H1 (cell line): ENCODE results near the gene AREG. TPM values are rescaled to one million over a fixed set of nuclear protein-coding genes. Genes with fewer than 3 reads are reported as not detected.

Experiments
- CTCF ChIA-PET: fragments of 300-600 bp; sonication (Branson Sonifier 250); formaldehyde crosslinking; loops from one replicate; lab custom pipeline; 2021; ENCODE audit not compliant: partially characterized antibody; lab: Charles Lee
- POLR2A ChIA-PET: fragments of 300-600 bp; sonication (Branson Sonifier 250); formaldehyde crosslinking; loops from one replicate; lab custom pipeline; 2021; ENCODE audit warnings: inconsistent platforms; ENCODE audit not compliant: partially characterized antibody; lab: Charles Lee
- DNase-seq, 2 experiments: peaks; one replicate each; pipeline versions ENCODE4 v3.0.0 to v3.0.0-alpha.2; 2010 to 2022; ENCODE audit warnings: low spot score in 2 of 2, low read depth in 1 of 2, mixed read lengths in 1 of 2
- FAIRE-seq: peaks from 2 replicates; lab custom pipeline; 2011; peaks lifted over from hg19 to GRCh38; lab: Jason Lieb, UNC
- H2AFZ ChIP-seq: 2 replicates; pipeline ENCODE4 v1.8.1; 2012; ENCODE audit warnings: low read length, inconsistent platforms
- H2AK5ac ChIP-seq: 2 replicates; pipeline ENCODE4 v1.6.1; 2013; ENCODE audit warnings: low read depth, low read length
- H2BK120ac ChIP-seq: replicated peaks from 2 replicates; pipeline ENCODE3; 2013; ENCODE audit warnings: low read depth, low read length, inconsistent platforms
- H2BK12ac ChIP-seq: 2 replicates; pipeline ENCODE4 v1.6.1; 2013; ENCODE audit warnings: low read depth, low read length
- H2BK15ac ChIP-seq: 2 replicates; pipeline ENCODE4 v1.6.1; 2013; ENCODE audit warnings: low read length
- H2BK20ac ChIP-seq: 2 replicates; pipeline ENCODE4 v1.6.1; 2013; ENCODE audit warnings: low read length
- H2BK5ac ChIP-seq: 2 replicates; pipeline ENCODE4 v1.6.1; 2013; ENCODE audit warnings: low read depth, low read length
- H3K14ac ChIP-seq: 2 replicates; pipeline ENCODE4 v1.6.1; 2013; ENCODE audit warnings: inconsistent platforms; ENCODE audit not compliant: insufficient read length
- H3K18ac ChIP-seq: 2 replicates; pipeline ENCODE4 v1.6.1; 2013; ENCODE audit warnings: low read length; ENCODE audit errors: extremely low read depth
- H3K23ac ChIP-seq: 2 replicates; pipeline ENCODE4 v1.6.1; 2013; ENCODE audit warnings: inconsistent platforms; ENCODE audit not compliant: insufficient read length
- H3K23me2 ChIP-seq: 2 replicates; pipeline ENCODE4 v1.6.1; 2013; ENCODE audit warnings: low read depth, low read length
- H3K27ac ChIP-seq: 2 replicates; pipeline ENCODE4 v1.6.1; 2011; ENCODE audit warnings: low read depth, low read length, inconsistent platforms
- H3K27me3 ChIP-seq, 4 experiments: replicated peaks in 1 of 4; 1 replicate in 1 of 4; 2 replicates in 3 of 4; pipeline versions ENCODE4 v1.6.1 to v1.8.1; 2011 to 2013; ENCODE audit warnings: low read length in 3 of 4, mild to moderate bottlenecking in 3 of 4, inconsistent platforms in 2 of 4, mixed read lengths in 2 of 4, moderate library complexity in 1 of 4; ENCODE audit not compliant: control insufficient read depth in 3 of 4, insufficient read depth in 3 of 4; ENCODE audit errors: extremely low read depth in 1 of 4
- H3K36me3 ChIP-seq, 4 experiments: 2 replicates each; pipeline versions ENCODE4 v1.6.1 to v1.8.1; 2011 to 2013; ENCODE audit warnings: mild to moderate bottlenecking in 4 of 4, low read length in 3 of 4, moderate library complexity in 2 of 4, control low read depth in 1 of 4, inconsistent platforms in 1 of 4; ENCODE audit not compliant: insufficient read depth in 4 of 4, control insufficient read depth in 2 of 4
- H3K4ac ChIP-seq: replicated peaks from 2 replicates; pipeline ENCODE3; 2013; ENCODE audit warnings: low read length, low read depth, mixed read lengths, inconsistent platforms; ENCODE audit not compliant: insufficient read length
- H3K4me1 ChIP-seq, 4 experiments: replicated peaks in 1 of 4; 1 replicate in 1 of 4; 2 replicates in 3 of 4; pipeline versions ENCODE4 v1.6.1 to v1.8.1; 2011 to 2013; ENCODE audit warnings: low read length in 3 of 4, inconsistent platforms in 2 of 4, mixed read lengths in 1 of 4; ENCODE audit not compliant: insufficient read depth in 4 of 4, control insufficient read depth in 3 of 4
- H3K4me2 ChIP-seq, 2 experiments: 2 replicates each; pipeline versions ENCODE4 v1.6.1 to v1.8.1; 2011 to 2013; ENCODE audit warnings: low read depth in 2 of 2, low read length in 2 of 2, control low read depth in 1 of 2, inconsistent platforms in 1 of 2, mild to moderate bottlenecking in 1 of 2; ENCODE audit not compliant: insufficient read depth in 1 of 2
- H3K4me3 ChIP-seq, 4 experiments: fragments of 200-600, 300-600 bp in 1 of 4; sonication (generic), shearing (Covaris generic), sonication (Bioruptor Twin) in 1 of 4; 2 replicates each; pipeline versions ENCODE4 v1.5.1 to v1.8.1; 2011 to 2016; ENCODE audit warnings: low read length in 4 of 4, low read depth in 3 of 4, control low read depth in 2 of 4, inconsistent platforms in 2 of 4, mild to moderate bottlenecking in 2 of 4, mixed read lengths in 1 of 4, moderate library complexity in 1 of 4; ENCODE audit not compliant: insufficient read depth in 2 of 4; ENCODE audit errors: extremely low read depth in 1 of 4
- H3K56ac ChIP-seq: replicated peaks from 2 replicates; pipeline ENCODE3; 2013; ENCODE audit warnings: low read depth, mild to moderate bottlenecking, mixed read lengths, low read length, inconsistent platforms; ENCODE audit not compliant: insufficient read length
- H3K79me1 ChIP-seq: 2 replicates; pipeline ENCODE4 v1.6.1; 2013; ENCODE audit warnings: low read depth, low read length, control low read depth
- H3K79me2 ChIP-seq, 2 experiments: 2 replicates each; pipeline versions ENCODE4 v1.6.1 to v1.8.1; 2012 to 2013; ENCODE audit warnings: low read length in 2 of 2, mild to moderate bottlenecking in 2 of 2, inconsistent platforms in 1 of 2; ENCODE audit not compliant: insufficient read depth in 2 of 2, control insufficient read depth in 1 of 2
- H3K9ac ChIP-seq, 4 experiments: replicated peaks in 1 of 4; 1 replicate in 1 of 4; 2 replicates in 3 of 4; pipeline versions ENCODE4 v1.6.1 to v1.8.1; 2011 to 2013; ENCODE audit warnings: low read depth in 3 of 4, low read length in 3 of 4, control low read depth in 2 of 4, mild to moderate bottlenecking in 2 of 4, moderate library complexity in 2 of 4, inconsistent platforms in 1 of 4; ENCODE audit errors: extremely low read depth in 1 of 4
- H3K9me3 ChIP-seq, 2 experiments: 2 replicates each; pipeline versions ENCODE4 v1.6.1 to v1.8.1; 2012 to 2013; ENCODE audit warnings: mild to moderate bottlenecking in 2 of 2, moderate library complexity in 2 of 2, control low read depth in 1 of 2, inconsistent platforms in 1 of 2, low read depth in 1 of 2, low read length in 1 of 2, mixed read lengths in 1 of 2; ENCODE audit not compliant: insufficient read depth in 2 of 2
- H4K20me1 ChIP-seq, 2 experiments: replicated peaks in 1 of 2; 2 replicates each; pipeline versions ENCODE3 to v1.8.1; 2011 to 2013; ENCODE audit warnings: inconsistent platforms in 2 of 2, low read length in 2 of 2, mild to moderate bottlenecking in 1 of 2; ENCODE audit not compliant: insufficient read depth in 2 of 2, control insufficient read depth in 1 of 2
- H4K5ac ChIP-seq: 2 replicates; pipeline ENCODE4 v1.6.1; 2013; ENCODE audit warnings: low read length, low read depth, mixed read lengths, inconsistent platforms; ENCODE audit not compliant: insufficient read length
- H4K8ac ChIP-seq: 2 replicates; pipeline ENCODE4 v1.8.0; 2013; ENCODE audit warnings: mild to moderate bottlenecking, moderate library complexity, low read length, inconsistent platforms; ENCODE audit not compliant: insufficient read depth; ENCODE audit errors: extremely low read depth
- H4K91ac ChIP-seq: replicated peaks from 2 replicates; pipeline ENCODE3; 2013; ENCODE audit warnings: low read length, mixed read lengths, inconsistent platforms; ENCODE audit not compliant: insufficient read length
- CBX8 ChIP-seq: fragments of 300-800, 300-1000 bp; sonication (generic); IDR thresholded peaks from 2 replicates; pipeline ENCODE4 v1.7.1; 2016; ENCODE audit warnings: low read depth, low read length, borderline replicate concordance
- RFX5 ChIP-seq: IDR thresholded peaks from 2 replicates; pipeline ENCODE4 v1.6.1; 2011; ENCODE audit warnings: low read depth, low read length, improper control_type of control experiment, borderline replicate concordance
- RNF2 ChIP-seq: fragments of 200-900, 300-1000 bp; sonication (generic); IDR thresholded peaks from 2 replicates; pipeline ENCODE4 v1.7.1; 2016; ENCODE audit warnings: borderline replicate concordance, low read depth, mild to moderate bottlenecking, antibody characterized with exemption, low read length; ENCODE audit not compliant: poor library complexity, severe bottlenecking; ENCODE audit errors: missing control alignments
- WGBS, 2 experiments: shearing (Covaris generic) in 1 of 2; methylation state at CpG; one replicate each; pipeline versions ENCODE4 v1.1.6 to v1.1.7; 2013 to 2015; ENCODE audit warnings: low lambda C conversion rate in 2 of 2, mixed read lengths in 2 of 2, inconsistent platforms in 1 of 2, low coverage in 1 of 2, missing lambda C conversion rate in 1 of 2; ENCODE audit not compliant: insufficient replicate concordance in 2 of 2, insufficient coverage in 1 of 2, insufficient read length in 1 of 2; ENCODE audit errors: extremely low coverage in 1 of 2, missing lambda C conversion rate in 1 of 2; 5-methylcytosine and 5-hydroxymethylcytosine counted together
- polyA plus RNA-seq, 7 experiments: library from polyadenylated mRNA; depleted of rRNA in 3 of 7; stranded (reverse) in 5 of 7; unstranded in 2 of 7; fragments of >200 nt in 5 of 7; fragments of 200-250 nt in 2 of 7; gene quantifications; 1 replicate in 5 of 7; 2 replicates in 1 of 7; 4 replicates in 1 of 7; pipeline versions ENCODE4 v1.2.1 to v1.2.3, GENCODE V29; 2011 to 2013; ENCODE audit warnings: missing spikeins in 2 of 7, mixed read lengths in 2 of 7
- total RNA-seq: library from RNA; stranded (reverse); fragmentation: NEBNext Ultra II Directional; extraction: Animal tissue kit (Norgen Biotek cat#: 25700); gene quantifications from 2 replicates; pipeline ENCODE4 v1.2.1, GENCODE V29; 2021

Gene AREG
- total and polyA plus RNA-seq, 2 of the 8 experiments (the other 6 are each of a cell fraction or from before 2014, with no cell fraction given), result not detected

DNA sequence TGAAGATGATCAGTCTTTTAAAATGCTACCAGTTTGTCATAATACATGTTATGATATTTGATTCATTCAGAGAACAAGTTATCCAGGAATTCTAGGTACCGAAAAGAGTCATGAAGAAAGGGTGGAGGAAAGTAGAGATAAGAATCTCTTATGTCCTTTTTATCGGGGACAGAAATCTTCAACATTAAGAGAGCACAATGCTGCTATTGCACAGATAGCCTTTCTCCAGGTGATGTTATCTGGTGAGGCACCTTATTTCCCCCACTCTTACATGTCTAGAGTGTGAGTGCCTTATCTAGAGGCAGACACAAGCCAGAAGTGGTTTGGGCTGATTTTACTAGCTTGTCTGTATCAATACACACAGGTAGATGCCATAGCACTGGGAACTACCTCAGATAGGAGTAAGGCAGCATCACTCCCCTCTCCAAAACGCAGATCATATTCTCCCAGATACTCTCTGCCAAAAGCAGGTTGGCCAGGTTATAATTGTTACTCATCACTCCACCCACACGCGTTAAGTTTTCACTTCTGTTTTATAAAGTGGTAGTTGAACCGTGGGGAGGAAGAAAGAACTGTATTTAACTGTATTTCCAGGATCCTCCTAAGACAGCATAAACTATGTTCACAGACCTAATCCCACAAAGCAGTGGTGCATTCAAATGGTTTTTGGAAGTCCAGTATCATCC, 38.4 kb downstream of the AREG start:
- no peak overlapping the region for H3K4me2 ChIP-seq
- no peak for FAIRE-seq

More for the DNA sequence above, 38.4 kb downstream of the AREG start:
- ChIA-PET CTCF (no interaction called here), POLR2A (no interaction called here)
- H3K9ac ChIP-seq, result no peak overlapping the region
- H3K27ac ChIP-seq, result no peak overlapping the region
- no peaks in the 10 kb centered on the region for H3K79me1 ChIP-seq
- H2AFZ ChIP-seq, result peak overlapping the region; percentile 50; the same call in 1 of the 2 replicates
- H3K9me3 ChIP-seq, result no peaks in the 10 kb centered on the region
- H2AK5ac ChIP-seq, result no peak overlapping the region
- WGBS, 2 experiments, result 86% methylated on average over 6 of the region's 6 CpGs; no CpG with 5 or more reads in 1 of the 2 experiments
- H3K14ac ChIP-seq, result no peak overlapping the region
- no peaks in the 10 kb centered on the region for H3K4me1 ChIP-seq
- H3K56ac ChIP-seq, result no peak overlapping the region
- H4K5ac ChIP-seq, result no peak overlapping the region
- no peak overlapping the region for H2BK120ac ChIP-seq
- H3K79me2 ChIP-seq, result no peaks in the 10 kb centered on the region
- H3K4me3 ChIP-seq, result no peak overlapping the region
- no peak overlapping the region for H2BK15ac ChIP-seq
- no peaks in the 10 kb centered on the region for H3K27me3 ChIP-seq
- no peak overlapping the region for H2BK20ac ChIP-seq
- TF ChIP-seq RNF2 (no peak), CBX8 (no peak), RFX5 (no peak)
- no peaks in the 10 kb centered on the region for H3K23me2 ChIP-seq
- no peak overlapping the region for H3K4ac ChIP-seq
- H2BK12ac ChIP-seq, result no peak overlapping the region
- H4K8ac ChIP-seq, result no peak overlapping the region
- H2BK5ac ChIP-seq, result no peak overlapping the region
- H4K91ac ChIP-seq, result no peak overlapping the region
- no peak for DNase-seq
- no peak overlapping the region for H3K18ac ChIP-seq
- H4K20me1 ChIP-seq, result no peaks in the 10 kb centered on the region
- H3K23ac ChIP-seq, result no peak overlapping the region
- H3K36me3 ChIP-seq, result no peaks in the 10 kb centered on the region
